Measurements from ENCODE around the gene ST3GAL4. TPM values are rescaled to one million over a fixed set of nuclear protein-coding genes. Genes with fewer than 3 reads are reported as not detected.

Gene ST3GAL4
- total and polyA plus RNA-seq, 8 donors, result 9.9 to 31.0 (median 15.7) TPM; not detected in 1

GRCh38 chr11:126423743-126424142 lies 68.3 kb downstream of the ST3GAL4 start:
- TF ChIP-seq POLR2AphosphoS5 (IDR thresholded peaks at IDR 0.05) (no peak), CTCF (IDR thresholded peaks at IDR 0.05) (no peak), POLR2A (IDR thresholded peaks at IDR 0.05) (no peak), EP300 (IDR thresholded peaks at IDR 0.05) (no peak)

GRCh38 chr11:126424471-126425039 lies 69.1 kb downstream of the ST3GAL4 start:
- Histone ChIP-seq H3K9me3 (no peaks in the 10 kb centered on the region), H3K4me3 (no peak overlapping the region), H3K27me3 (no peaks in the 10 kb centered on the region), H3K4me1 (peaks cover 6 to 26% (median 17%) of the 10 kb centered on the region in 4 donors), H3K27ac (no peak overlapping the region), H3K36me3 (no peaks in the 10 kb centered on the region)
- TF ChIP-seq EP300 (IDR thresholded peaks at IDR 0.05) (no peak), POLR2AphosphoS5 (IDR thresholded peaks at IDR 0.05) (no peak), CTCF (IDR thresholded peaks at IDR 0.05) (no peak), POLR2A (IDR thresholded peaks at IDR 0.05) (no peak)
- no peak for DNase-seq
- intact Hi-C loops (cut with DNase I; ENCODE audit: low total_unique reads), result no loop called here
- WGBS, 5 donors, result 74 to 94% (median 76%) methylated on average over 20 to 30 of the region's 30 CpGs

More at GRCh38 chr11:126423743-126424142, 68.3 kb downstream of the ST3GAL4 start:
- Histone ChIP-seq H3K4me3 (no peak overlapping the region), H3K4me1 (peaks cover 6 to 26% (median 20%) of the 10 kb centered on the region in 4 donors), H3K9me3 (no peaks in the 10 kb centered on the region), H3K27ac (no peak overlapping the region), H3K27me3 (no peaks in the 10 kb centered on the region), H3K36me3 (no peaks in the 10 kb centered on the region)
- DNase-seq, result no peak
- WGBS, 5 donors, result 57 to 80% (median 69%) methylated on average over 8 to 11 of the region's 11 CpGs
- intact Hi-C loops (cut with DNase I; ENCODE audit: low total_unique reads), result no loop called here

- Histone ChIP-seq H3K27ac (no peak overlapping the region), H3K4me1 (peaks cover 4 to 13% (median 5%) of the 10 kb centered on the region in 4 donors), H3K27me3 (no peaks in the 10 kb centered on the region), H3K4me3 (no peak overlapping the region), H3K9me3 (no peaks in the 10 kb centered on the region), H3K36me3 (no peaks in the 10 kb centered on the region)
- no peak for TF ChIP-seq CTCF (IDR thresholded peaks at IDR 0.05)
- TF ChIP-seq EP300 (IDR thresholded peaks at IDR 0.05), result no peak
- TF ChIP-seq POLR2A (IDR thresholded peaks at IDR 0.05), result no peak
- no peak for TF ChIP-seq POLR2AphosphoS5 (IDR thresholded peaks at IDR 0.05)
- no peak for DNase-seq
- 87 to 97% (median 90%) methylated on average over 3 of the region's 3 CpGs for WGBS, 5 donors
- intact Hi-C loops (cut with DNase I; ENCODE audit: low total_unique reads), result no loop called here
Measured at GRCh38 chr11:126426106-126426505, 70.6 kb downstream of the ST3GAL4 start.

- intact Hi-C loops (cut with DNase I; ENCODE audit: low total_unique reads), result no loop called here
- no peak for TF ChIP-seq EP300 (IDR thresholded peaks at IDR 0.05)
- no peak for TF ChIP-seq CTCF (IDR thresholded peaks at IDR 0.05)
- TF ChIP-seq POLR2AphosphoS5 (IDR thresholded peaks at IDR 0.05), result no peak
- no peak for TF ChIP-seq POLR2A (IDR thresholded peaks at IDR 0.05)
- no peak for DNase-seq
- peak overlapping the region in 1 of 5 donors; percentile 38 for H3K27ac ChIP-seq
- no peaks in the 10 kb centered on the region for H3K27me3 ChIP-seq
- H3K4me3 ChIP-seq, result no peak overlapping the region
- H3K4me1 ChIP-seq, result peaks cover 0 to 13% (median 6%) of the 10 kb centered on the region in 4 donors
- WGBS, 5 donors, result 72 to 81% (median 79%) methylated on average over 14 of the region's 14 CpGs
- no peaks in the 10 kb centered on the region for H3K9me3 ChIP-seq
- no peaks in the 10 kb centered on the region for H3K36me3 ChIP-seq
Measured at GRCh38 chr11:126426820-126427749, 71.6 kb downstream of the ST3GAL4 start.
